Activated naive CD8-positive, alpha-beta T cell treated with anti-CD3 and anti-CD28 coated beads, Interleukin-2, amount 50 U/mL, for 24 hours (primary cell): ENCODE measurements around the gene CDH13.

Experiments used
- ATAC-seq: fragments of 150-1000 bp; cut with Tn5 transposase; one replicate; pipeline ENCODE4 v1.10.0; 2021
- DNase-seq: peaks from one replicate; pipeline ENCODE4 v3.0.0; 2021
- H3K27ac Mint-ChIP-seq: one replicate; pipeline ENCODE4 v1.8.0; 2021; ENCODE audit warnings: mild to moderate bottlenecking, mixed read lengths
- H3K27me3 Mint-ChIP-seq: one replicate; pipeline ENCODE4 v1.8.0; 2021; ENCODE audit warnings: mixed read lengths
- H3K36me3 Mint-ChIP-seq: one replicate; pipeline ENCODE4 v1.8.0; 2021; ENCODE audit warnings: low read depth, mixed read lengths
- H3K4me1 Mint-ChIP-seq: one replicate; pipeline ENCODE4 v1.8.0; 2021; ENCODE audit warnings: mixed read lengths
- H3K4me3 Mint-ChIP-seq: one replicate; pipeline ENCODE4 v1.8.0; 2021; ENCODE audit warnings: mild to moderate bottlenecking, moderate library complexity, mixed read lengths
- H3K9me3 Mint-ChIP-seq: one replicate; pipeline ENCODE4 v1.8.0; 2021; ENCODE audit warnings: mixed read lengths

CDH13 gene

DNA sequence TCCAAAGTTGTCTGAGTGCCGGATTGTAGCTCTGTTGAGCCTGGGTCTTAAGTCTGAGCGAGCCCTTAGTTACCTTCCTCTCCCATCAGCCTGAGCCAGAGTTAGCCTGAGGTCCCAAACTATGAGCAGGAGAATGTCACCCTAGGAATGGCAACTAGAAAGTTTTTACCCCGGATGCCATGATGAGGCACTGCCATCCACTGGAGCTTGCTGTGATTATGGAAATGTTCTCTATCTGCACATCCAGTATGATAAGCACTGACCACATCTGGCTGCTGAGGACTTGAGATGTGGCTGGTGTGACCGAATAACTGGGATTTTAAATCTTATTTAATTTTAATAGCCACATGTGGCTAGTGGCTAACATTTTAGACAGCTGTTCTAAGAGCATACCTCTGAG, 550.0 kb downstream of the CDH13 start:
- H3K27ac Mint-ChIP-seq: no peak overlapping the region
- H3K36me3 Mint-ChIP-seq: no peaks in the 10 kb centered on the region
- no peak overlapping the region for H3K4me3 Mint-ChIP-seq
- ATAC-seq (no peak), DNase-seq (no peak)
- no peaks in the 10 kb centered on the region for H3K27me3 Mint-ChIP-seq
- no peaks in the 10 kb centered on the region for H3K9me3 Mint-ChIP-seq
- no peaks in the 10 kb centered on the region for H3K4me1 Mint-ChIP-seq

DNA sequence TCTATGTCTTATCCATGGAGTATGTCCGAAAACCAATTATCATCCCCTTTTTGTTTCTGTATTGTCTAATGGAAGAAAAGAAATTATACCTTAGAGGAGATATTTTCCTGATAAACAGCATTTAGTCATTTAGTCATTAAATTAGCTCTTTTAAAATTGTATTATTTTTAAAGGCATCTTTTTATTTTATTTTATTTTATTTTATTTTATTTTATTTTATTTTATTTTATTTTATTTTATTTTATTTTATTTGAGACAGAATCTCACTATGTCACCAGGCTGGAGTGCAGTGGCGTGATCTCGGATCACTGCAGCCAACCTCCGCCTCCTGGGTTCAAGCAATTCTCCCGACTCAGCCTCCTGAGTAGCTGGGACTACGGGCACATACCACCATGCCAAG, 559.1 kb downstream of the CDH13 start:
- DNase-seq (no peak), ATAC-seq (no peak)
- H3K36me3 Mint-ChIP-seq: no peaks in the 10 kb centered on the region
- H3K27me3 Mint-ChIP-seq: no peaks in the 10 kb centered on the region
- no peaks in the 10 kb centered on the region for H3K4me1 Mint-ChIP-seq
- H3K27ac Mint-ChIP-seq: no peak overlapping the region
- peaks cover 4% of the 10 kb centered on the region for H3K9me3 Mint-ChIP-seq
- no peak overlapping the region for H3K4me3 Mint-ChIP-seq

DNA sequence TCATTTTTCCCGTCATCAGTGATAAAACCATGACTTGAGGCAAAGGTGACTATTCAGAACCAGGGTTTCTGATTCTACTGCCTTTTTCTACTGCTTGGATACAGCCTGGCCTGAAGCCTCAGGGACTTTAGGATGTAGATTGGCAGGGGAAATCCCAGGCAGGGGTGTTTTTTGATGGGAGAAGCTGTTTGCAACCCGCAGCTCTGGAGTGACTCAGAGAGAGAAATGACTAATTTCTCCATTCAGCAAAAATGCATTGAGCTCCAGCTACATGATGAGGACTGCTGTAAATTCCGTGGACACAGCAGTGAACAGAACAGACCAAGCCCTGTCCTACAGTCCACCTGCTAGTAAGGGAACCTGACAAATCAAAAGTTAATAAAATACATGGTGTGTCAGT, 560.6 kb downstream of the CDH13 start:
- Mint-ChIP-seq H3K4me1 (no peaks in the 10 kb centered on the region), H3K27me3 (no peaks in the 10 kb centered on the region), H3K9me3 (peaks cover 4% of the 10 kb centered on the region), H3K4me3 (no peak overlapping the region), H3K36me3 (no peaks in the 10 kb centered on the region), H3K27ac (no peak overlapping the region)
- DNase-seq: no peak
- peak; percentile 63 for ATAC-seq

DNA sequence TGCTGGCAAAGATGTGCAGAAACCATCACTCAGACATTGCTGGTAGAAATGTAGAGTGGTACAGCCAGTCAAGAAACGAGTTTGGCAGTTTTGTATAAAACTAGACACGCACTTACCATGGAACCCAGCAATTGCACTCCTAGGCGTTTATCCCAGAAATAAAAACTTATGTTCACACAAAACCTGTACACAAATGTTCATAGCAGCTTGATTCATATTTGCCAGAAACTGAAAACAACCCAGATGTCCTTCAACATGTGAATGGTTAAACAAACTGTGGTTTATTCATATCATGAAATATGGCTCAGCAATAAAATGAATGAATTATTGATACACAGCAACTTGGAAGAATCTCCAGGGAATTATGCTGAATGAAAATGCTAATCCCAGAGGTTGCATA, 570.0 kb downstream of the CDH13 start:
- no peak overlapping the region for H3K4me3 Mint-ChIP-seq
- H3K27me3 Mint-ChIP-seq: peaks cover 4% of the 10 kb centered on the region
- H3K27ac Mint-ChIP-seq: no peak overlapping the region
- no peaks in the 10 kb centered on the region for H3K4me1 Mint-ChIP-seq
- DNase-seq (no peak), ATAC-seq (no peak)
- H3K36me3 Mint-ChIP-seq: no peaks in the 10 kb centered on the region
- peaks cover 4% of the 10 kb centered on the region for H3K9me3 Mint-ChIP-seq

DNA sequence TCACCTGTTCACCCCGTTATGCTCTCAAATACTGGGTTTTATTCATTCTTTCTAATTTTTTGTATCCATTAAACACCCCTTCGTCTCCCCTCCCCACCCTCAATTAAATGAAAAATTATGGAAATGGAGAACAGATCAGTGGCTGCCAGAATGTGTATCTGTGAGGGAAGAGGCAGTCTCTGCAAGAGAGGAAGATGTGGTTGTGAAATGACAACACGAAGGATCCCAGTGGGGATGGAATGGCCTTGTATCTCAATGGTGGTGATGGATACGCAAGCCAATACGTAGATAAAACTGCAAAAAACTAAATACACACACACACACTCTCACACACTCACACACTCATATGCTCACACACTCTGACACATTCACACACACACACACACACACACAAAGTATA, 570.7 kb downstream of the CDH13 start:
- Mint-ChIP-seq H3K27ac (no peak overlapping the region), H3K9me3 (peaks cover 4% of the 10 kb centered on the region), H3K36me3 (no peaks in the 10 kb centered on the region), H3K4me1 (no peaks in the 10 kb centered on the region), H3K27me3 (peaks cover 4% of the 10 kb centered on the region), H3K4me3 (no peak overlapping the region)
- no peak for ATAC-seq
- DNase-seq: no peak

DNA sequence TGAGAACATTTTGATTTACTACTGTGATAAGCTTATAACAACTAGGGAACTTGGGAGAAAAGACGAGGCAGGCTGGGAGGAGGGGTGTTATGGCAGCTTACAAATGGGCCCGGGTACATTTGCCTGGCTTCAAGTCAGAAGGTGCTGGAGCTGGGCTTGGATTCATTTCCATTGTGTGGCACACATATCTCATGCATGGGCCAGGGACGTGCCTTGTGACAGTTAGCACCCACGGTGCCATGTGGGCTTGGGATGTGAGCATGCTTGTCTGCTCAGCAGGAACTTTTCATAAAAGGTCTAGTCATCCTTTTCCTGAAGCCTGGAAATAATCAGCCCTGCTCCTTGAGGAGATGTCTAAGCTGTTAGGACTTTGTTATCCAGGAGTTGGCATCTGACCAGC, 572.2 kb downstream of the CDH13 start:
- H3K9me3 Mint-ChIP-seq: peaks cover 4% of the 10 kb centered on the region
- no peaks in the 10 kb centered on the region for H3K36me3 Mint-ChIP-seq
- ATAC-seq (no peak), DNase-seq (no peak)
- no peaks in the 10 kb centered on the region for H3K4me1 Mint-ChIP-seq
- H3K4me3 Mint-ChIP-seq: no peak overlapping the region
- peaks cover 4% of the 10 kb centered on the region for H3K27me3 Mint-ChIP-seq
- no peak overlapping the region for H3K27ac Mint-ChIP-seq

DNA sequence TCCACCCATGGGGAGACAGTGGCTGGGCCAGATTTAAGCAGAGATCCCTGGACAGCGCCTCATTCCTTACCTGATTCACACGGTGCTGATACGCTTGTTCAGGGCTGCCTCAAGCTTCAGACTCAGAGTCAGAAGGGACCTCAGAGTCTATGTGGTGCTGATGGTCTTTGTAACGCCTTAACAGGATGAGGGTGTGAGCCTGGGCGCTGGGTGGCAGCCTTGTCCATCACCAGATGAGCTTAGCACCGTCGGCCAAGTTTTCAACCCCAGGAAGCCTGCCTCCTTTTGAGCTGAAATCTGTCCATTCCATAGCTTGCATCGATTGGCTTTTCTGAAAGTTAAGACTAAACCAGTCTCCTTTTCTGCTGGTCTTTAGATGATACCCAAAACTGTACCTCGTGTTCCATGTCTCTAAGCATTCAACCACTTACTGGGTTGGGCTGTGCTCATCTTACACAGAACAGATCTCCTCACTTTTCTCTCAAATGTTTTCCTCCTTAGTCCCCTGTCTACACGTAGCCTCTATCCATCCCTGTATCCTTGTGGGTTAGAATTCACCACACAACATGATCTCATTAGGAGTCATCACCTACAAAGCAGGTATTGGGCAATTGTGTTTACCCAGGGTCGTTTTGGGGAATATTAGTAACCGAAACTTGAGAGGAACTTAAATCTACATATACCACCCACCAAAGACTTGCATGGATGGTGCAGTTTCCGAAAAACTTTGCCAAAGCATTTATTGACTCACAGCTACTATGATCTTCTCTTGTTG, 573.4 kb downstream of the CDH13 start:
- no peak overlapping the region for H3K4me3 Mint-ChIP-seq
- no peak for ATAC-seq
- H3K36me3 Mint-ChIP-seq: no peaks in the 10 kb centered on the region
- H3K27ac Mint-ChIP-seq: no peak overlapping the region
- peaks cover 8% of the 10 kb centered on the region for H3K9me3 Mint-ChIP-seq
- H3K4me1 Mint-ChIP-seq: no peaks in the 10 kb centered on the region
- peaks cover 4% of the 10 kb centered on the region for H3K27me3 Mint-ChIP-seq
- DNase-seq: no peak

DNA sequence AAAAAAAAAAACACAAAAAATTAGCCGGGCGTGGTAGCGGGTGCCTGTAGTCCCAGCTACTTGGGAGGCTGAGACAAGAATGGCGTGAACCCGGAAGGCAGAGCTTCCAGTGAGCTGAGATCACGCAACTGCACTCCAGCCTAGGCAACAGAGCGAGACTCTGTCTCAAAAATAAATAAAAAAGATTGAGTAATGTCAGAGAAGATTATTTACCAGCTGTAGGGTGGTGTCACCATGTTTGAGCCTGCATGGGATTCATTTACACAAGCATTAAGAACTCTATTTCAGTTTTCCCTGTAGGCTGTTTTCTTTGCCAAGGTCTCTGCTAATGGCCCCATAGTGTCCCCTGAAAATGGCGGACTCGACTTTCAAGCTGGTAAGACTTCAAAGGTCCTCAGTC, 575.0 kb downstream of the CDH13 start:
- no peaks in the 10 kb centered on the region for H3K36me3 Mint-ChIP-seq
- H3K4me3 Mint-ChIP-seq: no peak overlapping the region
- H3K27me3 Mint-ChIP-seq: peaks cover 3% of the 10 kb centered on the region
- H3K9me3 Mint-ChIP-seq: peaks cover 6% of the 10 kb centered on the region
- no peak overlapping the region for H3K27ac Mint-ChIP-seq
- no peaks in the 10 kb centered on the region for H3K4me1 Mint-ChIP-seq
- ATAC-seq (no peak), DNase-seq (no peak)

DNA sequence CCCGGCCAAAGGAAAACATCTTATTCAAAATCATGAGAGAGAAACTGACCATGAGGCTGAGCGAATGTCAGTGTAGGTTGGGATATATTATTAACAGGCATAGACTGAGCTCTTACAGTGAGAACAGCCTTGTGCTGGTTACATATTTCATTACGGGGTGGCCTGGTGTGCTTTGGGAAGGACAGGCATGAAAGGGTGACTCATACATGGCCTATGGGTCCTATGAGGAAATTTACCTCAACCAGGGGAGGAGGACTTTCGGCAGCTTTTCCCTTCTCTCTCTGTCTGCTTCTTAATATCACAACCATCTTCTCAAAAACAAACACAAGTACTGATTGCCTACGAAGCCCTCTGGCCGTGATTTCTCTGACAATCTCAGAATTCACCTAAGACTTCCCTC, 579.1 kb downstream of the CDH13 start:
- Mint-ChIP-seq H3K9me3 (peaks cover 6% of the 10 kb centered on the region), H3K4me1 (no peaks in the 10 kb centered on the region), H3K4me3 (no peak overlapping the region), H3K27me3 (peaks cover 3% of the 10 kb centered on the region), H3K36me3 (no peaks in the 10 kb centered on the region), H3K27ac (no peak overlapping the region)
- ATAC-seq: no peak
- DNase-seq: no peak

DNA sequence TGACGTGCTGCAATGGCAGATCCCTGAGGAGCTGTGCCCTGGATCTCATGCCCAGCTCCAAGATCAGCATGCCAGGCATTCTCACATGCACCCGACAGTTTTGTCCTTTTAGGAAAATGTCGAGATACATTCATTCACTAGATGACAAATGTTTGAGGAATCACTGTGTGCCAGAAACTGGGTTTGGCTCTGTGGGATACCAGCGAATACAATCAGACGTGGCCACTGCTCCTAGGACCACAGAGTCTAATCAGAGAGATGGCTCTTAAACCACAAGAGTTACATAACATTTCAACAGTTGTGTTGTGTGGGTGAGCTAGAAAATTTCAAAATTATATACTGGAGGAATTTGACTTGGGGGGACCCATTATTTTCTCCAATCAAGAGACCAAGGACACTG, 579.7 kb downstream of the CDH13 start:
- Mint-ChIP-seq H3K27ac (no peak overlapping the region), H3K4me1 (no peaks in the 10 kb centered on the region), H3K27me3 (peaks cover 2% of the 10 kb centered on the region), H3K9me3 (peaks cover 6% of the 10 kb centered on the region), H3K4me3 (no peak overlapping the region), H3K36me3 (no peaks in the 10 kb centered on the region)
- ATAC-seq: no peak
- no peak for DNase-seq

DNA sequence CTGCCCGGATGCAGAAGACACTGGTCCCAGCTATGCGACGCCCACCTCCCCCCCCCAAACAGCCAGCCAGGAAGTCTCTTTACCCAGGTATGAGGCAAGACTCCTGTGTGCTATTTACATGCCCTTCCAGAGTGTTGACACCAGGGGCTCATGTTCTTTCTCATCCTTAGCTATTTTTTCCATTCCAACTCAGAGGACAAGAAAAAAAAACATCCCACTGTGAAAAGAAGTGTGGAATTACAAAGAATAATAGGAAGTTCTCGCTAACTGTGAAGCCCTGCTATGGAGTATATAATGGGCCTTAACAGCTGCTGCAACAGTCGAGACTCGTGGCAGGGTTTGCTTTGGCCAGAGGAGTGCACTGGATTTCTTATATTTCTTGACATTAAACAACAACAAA, 584.9 kb downstream of the CDH13 start:
- Mint-ChIP-seq H3K27ac (no peak overlapping the region), H3K27me3 (peaks cover 4% of the 10 kb centered on the region), H3K9me3 (peaks cover 4% of the 10 kb centered on the region), H3K4me3 (no peak overlapping the region), H3K36me3 (no peaks in the 10 kb centered on the region), H3K4me1 (no peaks in the 10 kb centered on the region)
- DNase-seq: no peak
- no peak for ATAC-seq

DNA sequence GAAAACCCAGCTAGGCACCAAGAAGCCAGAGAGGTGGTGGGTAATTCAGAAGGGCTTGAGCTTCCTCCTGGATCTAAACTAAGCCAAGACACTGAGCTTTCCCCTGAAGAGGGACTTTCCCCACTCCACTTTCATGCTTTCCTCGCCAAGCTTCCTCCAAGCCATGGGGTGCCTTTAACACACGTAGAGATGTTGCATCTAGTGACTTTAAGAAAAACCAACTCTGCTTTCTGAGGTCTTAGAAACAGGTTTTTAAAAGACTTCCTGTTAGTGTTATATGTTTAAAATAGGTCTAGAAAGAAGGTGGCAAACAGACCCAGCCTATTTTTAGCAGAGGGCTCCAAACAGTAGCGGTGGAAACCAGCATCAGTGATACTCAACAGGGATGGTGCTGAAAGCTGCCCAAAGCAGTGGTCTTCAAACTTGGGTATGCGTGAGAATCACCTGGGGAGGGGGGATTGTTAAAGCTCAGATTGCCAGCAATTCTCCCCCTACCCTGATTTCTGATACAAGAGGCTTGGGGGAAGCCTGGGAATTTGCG, 585.6 kb downstream of the CDH13 start:
- Mint-ChIP-seq H3K27me3 (peaks cover 4% of the 10 kb centered on the region), H3K4me1 (no peaks in the 10 kb centered on the region), H3K27ac (no peak overlapping the region), H3K36me3 (no peaks in the 10 kb centered on the region), H3K4me3 (no peak overlapping the region), H3K9me3 (peaks cover 4% of the 10 kb centered on the region)
- DNase-seq: no peak
- ATAC-seq: no peak

DNA sequence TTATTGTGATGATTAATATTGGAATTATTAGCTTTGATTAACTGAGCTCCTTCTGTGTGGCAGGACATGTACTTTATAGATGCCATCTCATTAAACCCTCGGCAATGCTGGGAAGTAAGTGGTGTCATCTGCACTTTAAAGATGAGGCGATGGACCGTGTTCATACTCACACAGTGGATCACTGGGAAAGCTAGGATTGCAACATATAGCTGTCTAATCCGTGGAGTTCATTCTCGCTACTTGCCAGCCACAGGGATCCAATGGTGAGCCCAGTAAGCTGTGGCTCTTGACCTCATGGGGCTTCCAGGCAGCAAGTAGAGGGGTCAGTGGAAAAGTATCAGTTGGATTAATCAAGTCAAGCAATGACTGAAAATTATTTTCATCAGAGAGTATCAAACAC, 587.9 kb downstream of the CDH13 start:
- no peaks in the 10 kb centered on the region for H3K4me1 Mint-ChIP-seq
- H3K4me3 Mint-ChIP-seq: no peak overlapping the region
- H3K27me3 Mint-ChIP-seq: peaks cover 4% of the 10 kb centered on the region
- peaks cover 4% of the 10 kb centered on the region for H3K9me3 Mint-ChIP-seq
- no peaks in the 10 kb centered on the region for H3K36me3 Mint-ChIP-seq
- ATAC-seq (no peak), DNase-seq (no peak)
- H3K27ac Mint-ChIP-seq: no peak overlapping the region

DNA sequence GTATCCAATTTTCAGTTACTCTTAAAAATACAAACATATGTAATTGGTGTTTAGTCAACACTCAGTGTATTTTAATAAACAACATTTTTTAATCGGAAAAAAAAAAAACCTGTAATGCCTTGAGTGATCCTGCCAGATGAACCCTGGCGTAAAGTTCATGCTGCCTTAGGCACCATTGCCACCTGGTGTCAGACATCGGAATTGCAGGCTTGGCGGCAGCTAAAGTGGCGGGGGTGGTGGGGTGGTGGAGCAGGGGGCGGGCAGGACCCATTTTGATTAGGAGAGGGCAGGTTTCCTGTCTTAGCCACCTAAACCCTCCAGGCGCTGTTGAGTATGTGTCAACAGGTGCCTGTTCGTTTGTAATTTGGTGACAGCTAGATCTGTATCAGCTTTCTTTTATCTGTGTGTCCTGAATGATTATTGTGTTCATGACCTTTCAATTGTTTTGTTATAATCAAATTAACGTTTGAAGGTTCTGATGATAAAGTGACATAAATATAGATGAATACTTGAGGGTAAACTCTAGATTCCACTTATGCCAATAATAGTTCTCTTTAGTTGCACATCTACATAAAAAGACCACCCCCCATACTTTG, 588.7 kb downstream of the CDH13 start:
- Mint-ChIP-seq H3K36me3 (no peaks in the 10 kb centered on the region), H3K4me3 (no peak overlapping the region), H3K4me1 (no peaks in the 10 kb centered on the region), H3K27ac (no peak overlapping the region), H3K27me3 (peaks cover 4% of the 10 kb centered on the region), H3K9me3 (peaks cover 4% of the 10 kb centered on the region)
- ATAC-seq (no peak), DNase-seq (peak; percentile 65)

DNA sequence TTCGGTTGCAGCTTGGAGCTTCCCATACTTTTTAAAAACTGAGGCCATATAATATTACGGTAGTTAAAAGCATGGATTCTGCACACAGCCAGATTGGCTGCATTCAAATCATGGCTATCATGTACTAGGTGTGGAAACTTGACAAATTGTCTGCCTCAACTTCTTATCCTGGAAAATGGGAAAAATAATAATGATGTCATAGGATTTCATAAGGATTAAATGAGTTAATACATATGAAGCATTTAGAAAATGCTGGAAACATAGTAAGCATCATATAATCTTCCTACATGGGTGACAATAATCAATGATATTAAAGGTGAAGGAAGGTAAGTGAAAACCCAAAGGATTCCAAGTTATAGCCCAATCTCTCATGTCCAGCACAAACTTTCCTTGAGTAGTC, 592.5 kb downstream of the CDH13 start:
- Mint-ChIP-seq H3K4me1 (no peaks in the 10 kb centered on the region), H3K9me3 (peaks cover 4% of the 10 kb centered on the region), H3K36me3 (no peaks in the 10 kb centered on the region), H3K4me3 (no peak overlapping the region), H3K27me3 (peaks cover 4% of the 10 kb centered on the region), H3K27ac (no peak overlapping the region)
- DNase-seq (no peak), ATAC-seq (no peak)
